PC-3 (cell line): ENCODE data around the gene HEATR3. TPM values are rescaled to one million over a fixed set of nuclear protein-coding genes. Genes with fewer than 3 reads are reported as not detected.

Source experiments
- ATAC-seq: fragments of 200-7000 bp; cut with Tn5 transposase; 2 replicates; pipeline ENCODE4 v1.9.1; 2020; ENCODE audit warnings: mild to moderate bottlenecking, moderate library complexity
- BruUV-seq: library from RNA; stranded (reverse); fragments of 400-500 nt; replicated peaks from 2 replicates; lab custom pipeline; 2021; lab: Mats Ljungman, UMichigan
- CTCF ChIA-PET: fragments of 300-600 bp; sonication (Branson Sonifier 250); formaldehyde crosslinking; loops from one replicate; lab custom pipeline; 2022; ENCODE audit warnings: antibody characterized with exemption; lab: Charles Lee
- POLR2A ChIA-PET: fragments of 300-600 bp; sonication (Branson Sonifier 250); formaldehyde crosslinking; loops from one replicate; lab custom pipeline; 2022; ENCODE audit warnings: antibody characterized with exemption; ENCODE audit not compliant: unreplicated experiment; lab: Charles Lee
- DNase-seq: peaks from one replicate; pipeline ENCODE4 v3.0.0-alpha.2; 2015
- H2AFZ ChIP-seq: fragments of 300-600 bp; sonication (generic); 2 replicates; pipeline ENCODE4 v1.6.0; 2016; ENCODE audit warnings: antibody characterized with exemption, low read length
- H3F3A ChIP-seq: fragments of 300-600 bp; sonication (generic); one replicate; pipeline ENCODE4 v1.6.0; 2017; ENCODE audit warnings: antibody characterized with exemption, low read length, control low read depth, mild to moderate bottlenecking; ENCODE audit not compliant: unreplicated experiment
- H3K27ac ChIP-seq: fragments of 300-600 bp; sonication (generic); 2 replicates; pipeline ENCODE4 v1.5.1; 2016; ENCODE audit warnings: mild to moderate bottlenecking, low read length
- H3K27me3 ChIP-seq: fragments of 300-600 bp; sonication (generic); 2 replicates; pipeline ENCODE4 v1.6.1; 2016; ENCODE audit warnings: low read length, mixed read lengths
- H3K36me3 ChIP-seq: fragments of 300-600 bp; sonication (generic); 2 replicates; pipeline ENCODE4 v1.6.1; 2016; ENCODE audit warnings: low read depth, mixed run types, low read length, mixed read lengths
- H3K4me1 ChIP-seq: fragments of 300-600 bp; sonication (generic); 2 replicates; pipeline ENCODE4 v1.5.1; 2016; ENCODE audit warnings: low read length; ENCODE audit not compliant: insufficient read depth
- H3K4me2 ChIP-seq: fragments of 300-600 bp; sonication (generic); 2 replicates; pipeline ENCODE4 v1.6.0; 2016; ENCODE audit warnings: low read length
- H3K4me3 ChIP-seq: fragments of 300-600 bp; sonication (generic); 2 replicates; pipeline ENCODE4 v1.5.1; 2016; ENCODE audit warnings: mild to moderate bottlenecking, low read length, mixed read lengths
- H3K79me2 ChIP-seq: fragments of 300-600 bp; sonication (generic); 2 replicates; pipeline ENCODE4 v1.6.1; 2017; ENCODE audit warnings: low read length, mixed read lengths
- H3K9ac ChIP-seq: fragments of 300-600 bp; sonication (generic); 2 replicates; pipeline ENCODE4 v1.6.0; 2016; ENCODE audit warnings: mild to moderate bottlenecking, low read length
- H3K9me2 ChIP-seq: fragments of 300-600 bp; sonication (generic); replicated peaks from 2 replicates; pipeline ENCODE4 v1.6.1; 2016; ENCODE audit warnings: mixed run types, low read length, mixed read lengths
- H3K9me3 ChIP-seq: fragments of 300-600 bp; sonication (generic); 2 replicates; pipeline ENCODE4 v1.6.1; 2016; ENCODE audit warnings: low read length, mixed read lengths
- H4K20me1 ChIP-seq: fragments of 300-600 bp; sonication (generic); 2 replicates; pipeline ENCODE4 v1.6.1; 2016; ENCODE audit warnings: low read length, mixed read lengths
- EZH2 ChIP-seq: fragments of 300-600 bp; sonication (generic); IDR thresholded peaks from one replicate; pipeline ENCODE4 v1.6.1; 2017; ENCODE audit warnings: antibody characterized with exemption, mild to moderate bottlenecking, low read length; ENCODE audit not compliant: unreplicated experiment
- EZH2phosphoT487 ChIP-seq: fragments of 300-600 bp; sonication (generic); IDR thresholded peaks from 2 replicates; pipeline ENCODE4 v1.6.1; 2018; ENCODE audit warnings: mild to moderate bottlenecking, antibody characterized with exemption, low read length, borderline replicate concordance
- intact Hi-C: fragments of 100-400 bp; cut with micrococcal nuclease; formaldehyde crosslinking; loops from 2 replicates; pipeline ENCODE4 v1.9.0; 2023
- total RNA-seq: library from RNA; depleted of rRNA; stranded (reverse); fragments of >200 nt; gene quantifications from 2 replicates; pipeline ENCODE4 v1.2.3, GENCODE V29; 2014
- TF ChIP-seq, protein P1 (sequence below): fragments of 300-600 bp; sonication (generic); conservative IDR thresholded peaks from 2 replicates; pipeline ENCODE4 v1.5.1; 2017; ENCODE audit warnings: antibody characterized with exemption, low read depth, mild to moderate bottlenecking, low read length

Gene HEATR3
- total RNA-seq, 1 experiment from 2014 or later = 18.7 TPM

DNA sequence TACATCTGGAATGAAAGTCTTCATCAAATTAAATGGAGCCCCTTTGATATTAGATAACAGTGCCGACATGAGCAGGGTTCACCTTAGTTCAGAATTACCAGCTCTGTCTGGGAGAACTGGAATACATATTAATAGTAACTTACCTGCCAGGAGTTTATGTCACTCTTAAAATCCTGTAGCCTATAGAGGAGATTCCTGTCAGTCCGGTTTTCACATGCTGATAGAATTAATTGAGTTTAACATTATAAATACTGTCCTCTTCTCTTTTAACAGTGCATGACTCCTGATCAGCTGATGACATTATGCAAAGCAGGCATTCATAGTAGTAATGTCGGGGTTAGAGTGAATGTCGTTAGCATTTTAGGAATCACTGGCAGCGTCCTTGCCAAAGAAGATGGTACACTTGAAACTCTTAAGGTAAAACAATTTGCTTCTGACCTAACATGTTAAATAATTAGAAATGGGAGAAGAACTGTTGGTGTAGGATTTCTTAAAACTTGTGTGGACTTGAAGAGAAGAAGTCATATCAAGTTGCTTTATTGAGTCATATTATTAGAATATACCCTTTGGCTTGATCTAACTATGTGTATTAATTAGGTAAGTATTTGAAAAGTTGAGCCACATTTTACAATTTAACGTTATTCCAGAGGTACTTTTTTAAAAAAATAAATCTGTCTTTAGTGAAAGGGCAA, 34.3 kb downstream of the HEATR3 start:
- TF ChIP-seq EZH2 = no peak
- TF ChIP-seq, protein P1, sequence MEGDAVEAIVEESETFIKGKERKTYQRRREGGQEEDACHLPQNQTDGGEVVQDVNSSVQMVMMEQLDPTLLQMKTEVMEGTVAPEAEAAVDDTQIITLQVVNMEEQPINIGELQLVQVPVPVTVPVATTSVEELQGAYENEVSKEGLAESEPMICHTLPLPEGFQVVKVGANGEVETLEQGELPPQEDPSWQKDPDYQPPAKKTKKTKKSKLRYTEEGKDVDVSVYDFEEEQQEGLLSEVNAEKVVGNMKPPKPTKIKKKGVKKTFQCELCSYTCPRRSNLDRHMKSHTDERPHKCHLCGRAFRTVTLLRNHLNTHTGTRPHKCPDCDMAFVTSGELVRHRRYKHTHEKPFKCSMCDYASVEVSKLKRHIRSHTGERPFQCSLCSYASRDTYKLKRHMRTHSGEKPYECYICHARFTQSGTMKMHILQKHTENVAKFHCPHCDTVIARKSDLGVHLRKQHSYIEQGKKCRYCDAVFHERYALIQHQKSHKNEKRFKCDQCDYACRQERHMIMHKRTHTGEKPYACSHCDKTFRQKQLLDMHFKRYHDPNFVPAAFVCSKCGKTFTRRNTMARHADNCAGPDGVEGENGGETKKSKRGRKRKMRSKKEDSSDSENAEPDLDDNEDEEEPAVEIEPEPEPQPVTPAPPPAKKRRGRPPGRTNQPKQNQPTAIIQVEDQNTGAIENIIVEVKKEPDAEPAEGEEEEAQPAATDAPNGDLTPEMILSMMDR = no peak
- no peak for TF ChIP-seq EZH2phosphoT487
- ATAC-seq = no peak
- Histone ChIP-seq H3K27me3 (no peaks in the 10 kb centered on the region), H3F3A (no peaks in the 10 kb centered on the region), H3K36me3 (peaks cover 10% of the 10 kb centered on the region), H3K4me1 (no peaks in the 10 kb centered on the region), H3K27ac (no peak overlapping the region), H3K4me2 (no peak overlapping the region), H3K79me2 (no peaks in the 10 kb centered on the region), H3K9ac (no peak overlapping the region), H3K9me3 (no peaks in the 10 kb centered on the region), H2AFZ (no peak overlapping the region), H3K9me2 (no peaks in the 10 kb centered on the region), H4K20me1 (no peaks in the 10 kb centered on the region), H3K4me3 (no peak overlapping the region)
- no TSS peak for BruUV-seq
- no peak for DNase-seq
- intact Hi-C loops = no loop called here
- ChIA-PET CTCF (no interaction called here), POLR2A (interaction anchor here (0.6 kb wide), 1 partner anchor 260 kb away, joined by 4 read pairs; no protein-coding TSS in a partner anchor)

DNA sequence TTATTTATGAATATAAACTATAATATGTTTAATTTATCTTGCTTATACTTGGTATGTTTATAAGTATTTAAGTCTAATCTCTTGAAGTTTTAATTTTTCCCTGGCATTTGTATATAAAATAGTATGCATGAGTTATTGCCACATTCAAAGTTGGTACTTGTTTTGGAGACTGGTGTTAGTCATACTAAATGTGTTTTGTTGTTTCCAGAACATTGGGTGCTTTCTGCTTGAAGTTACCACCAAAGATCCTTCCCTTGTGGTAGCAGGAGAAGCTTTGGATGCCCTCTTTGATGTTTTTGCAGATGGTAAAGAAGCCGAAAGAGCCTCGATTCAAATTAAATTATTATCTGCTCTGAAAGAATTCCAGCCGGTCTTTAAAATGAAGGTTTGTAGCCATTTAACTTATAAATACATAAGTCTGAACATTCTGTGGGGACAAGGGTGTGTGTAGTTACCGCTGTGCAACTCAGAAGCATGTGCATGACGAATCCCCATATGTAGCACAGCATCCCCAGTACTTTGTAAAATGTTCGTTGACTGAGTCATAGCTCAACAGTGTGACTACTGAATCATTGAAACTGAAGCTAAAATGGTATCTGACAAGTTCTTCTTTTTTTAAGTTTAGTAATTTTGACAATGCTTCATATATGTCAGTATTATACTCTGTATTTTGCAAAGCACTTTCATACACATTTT, 36.4 kb downstream of the HEATR3 start:
- no peak overlapping the region for H3K4me3 ChIP-seq
- ATAC-seq (no peak), DNase-seq (no peak)
- no peaks in the 10 kb centered on the region for H3K9me3 ChIP-seq
- no peaks in the 10 kb centered on the region for H4K20me1 ChIP-seq
- H2AFZ ChIP-seq = no peak overlapping the region
- TF ChIP-seq EZH2phosphoT487 = no peak
- TF ChIP-seq, protein P1 = no peak
- TF ChIP-seq EZH2 = no peak
- H3K36me3 ChIP-seq = peaks cover 10% of the 10 kb centered on the region
- no peaks in the 10 kb centered on the region for H3K4me1 ChIP-seq
- H3K9me2 ChIP-seq = no peaks in the 10 kb centered on the region
- ChIA-PET CTCF (no interaction called here), POLR2A (no interaction called here)
- H3K4me2 ChIP-seq = no peak overlapping the region
- BruUV-seq = no TSS peak
- no peaks in the 10 kb centered on the region for H3F3A ChIP-seq
- H3K79me2 ChIP-seq = no peaks in the 10 kb centered on the region
- no peak overlapping the region for H3K9ac ChIP-seq
- intact Hi-C loops = no loop called here
- H3K27me3 ChIP-seq = no peaks in the 10 kb centered on the region
- no peak overlapping the region for H3K27ac ChIP-seq

DNA sequence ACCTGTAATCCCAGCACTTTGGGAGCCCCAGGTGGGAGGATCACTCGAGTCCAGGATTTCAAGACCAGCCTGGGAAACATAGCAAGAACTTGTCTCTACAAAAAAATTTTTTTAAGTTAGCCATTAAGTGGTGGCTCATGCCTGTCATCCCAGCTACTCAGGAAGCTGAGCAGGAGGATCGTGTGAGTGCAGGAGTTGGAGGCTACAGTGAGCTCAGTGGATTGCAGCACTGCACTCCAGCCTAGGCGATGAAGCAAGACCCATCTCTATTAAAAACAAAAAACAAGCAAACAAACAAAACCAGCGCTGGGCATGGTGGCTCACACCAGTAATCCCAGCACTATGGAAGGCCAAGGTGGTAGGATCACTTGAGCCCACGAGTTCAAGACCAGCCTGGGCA, 38.0 kb downstream of the HEATR3 start:
- Histone ChIP-seq H3K9me3 (no peaks in the 10 kb centered on the region), H3K36me3 (peaks cover 10% of the 10 kb centered on the region), H3K4me2 (no peak overlapping the region), H3K27me3 (no peaks in the 10 kb centered on the region), H3K4me1 (no peaks in the 10 kb centered on the region), H3K9me2 (no peaks in the 10 kb centered on the region), H4K20me1 (no peaks in the 10 kb centered on the region), H3K27ac (no peak overlapping the region), H2AFZ (no peak overlapping the region), H3K9ac (no peak overlapping the region), H3K79me2 (no peaks in the 10 kb centered on the region), H3F3A (no peaks in the 10 kb centered on the region), H3K4me3 (no peak overlapping the region)
- DNase-seq = no peak
- POLR2A ChIA-PET = no interaction called here
- ATAC-seq = no peak
- intact Hi-C loops = no loop called here
- no TSS peak for BruUV-seq
- CTCF ChIA-PET = no interaction called here
- TF ChIP-seq EZH2 (no peak), EZH2phosphoT487 (no peak)
- TF ChIP-seq, protein P1 = no peak
